GM21447 (cell line): ENCODE results near the gene SLC25A43.
"Not testable (repeated sequence)": the region's sequence is repeated elsewhere in the genome, so short reads cannot be mapped to it uniquely, and the experiment has no call there.

ENCODE experiments used
- ATAC-seq: cut with Tn5 transposase; IDR thresholded peaks from one replicate; pipeline ENCODE4 v1.9.1; 2021; ENCODE audit not compliant: unreplicated experiment

Gene SLC25A43

DNA sequence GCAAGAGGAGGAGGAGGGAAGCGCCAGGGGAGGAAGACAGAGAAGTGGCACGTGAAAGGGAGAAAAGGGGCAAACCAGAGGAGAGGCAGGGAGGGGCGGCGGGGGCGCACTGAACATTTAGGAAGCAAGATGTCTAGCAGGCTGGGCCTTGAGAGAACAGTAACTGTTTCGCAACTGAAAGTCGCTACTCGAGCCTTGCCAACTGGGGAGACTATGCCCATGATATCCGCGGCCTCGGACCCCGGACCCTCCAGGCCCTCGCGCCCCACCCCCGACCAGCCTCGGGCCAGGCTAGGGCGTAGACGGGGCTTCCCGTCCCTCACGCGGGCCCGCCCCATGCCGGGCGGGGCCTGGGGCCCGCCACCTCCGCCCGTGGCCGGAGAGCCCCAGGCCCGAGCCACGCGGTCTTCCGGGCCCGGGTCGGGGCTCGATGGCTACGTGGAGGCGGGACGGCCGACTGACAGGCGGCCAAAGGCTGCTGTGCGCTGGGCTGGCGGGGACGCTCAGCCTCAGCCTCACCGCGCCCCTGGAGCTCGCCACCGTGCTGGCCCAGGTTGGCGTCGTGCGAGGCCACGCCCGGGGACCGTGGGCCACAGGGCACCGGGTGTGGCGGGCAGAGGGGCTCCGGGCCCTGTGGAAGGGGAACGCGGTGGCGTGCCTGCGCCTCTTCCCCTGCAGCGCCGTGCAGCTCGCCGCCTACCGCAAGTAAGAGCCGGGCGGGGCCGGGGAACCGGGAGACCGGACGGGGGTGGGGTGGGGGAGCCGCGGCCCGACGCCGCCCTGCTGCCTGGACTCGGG is at the start of gene SLC25A43:
Gene SLC25A43, plus strand, starts transcription at position 363 of the 798 bp plus-strand sequence. Its CDS starts 68 bp downstream, at position 431.
- peak; percentile 94 for ATAC-seq

DNA sequence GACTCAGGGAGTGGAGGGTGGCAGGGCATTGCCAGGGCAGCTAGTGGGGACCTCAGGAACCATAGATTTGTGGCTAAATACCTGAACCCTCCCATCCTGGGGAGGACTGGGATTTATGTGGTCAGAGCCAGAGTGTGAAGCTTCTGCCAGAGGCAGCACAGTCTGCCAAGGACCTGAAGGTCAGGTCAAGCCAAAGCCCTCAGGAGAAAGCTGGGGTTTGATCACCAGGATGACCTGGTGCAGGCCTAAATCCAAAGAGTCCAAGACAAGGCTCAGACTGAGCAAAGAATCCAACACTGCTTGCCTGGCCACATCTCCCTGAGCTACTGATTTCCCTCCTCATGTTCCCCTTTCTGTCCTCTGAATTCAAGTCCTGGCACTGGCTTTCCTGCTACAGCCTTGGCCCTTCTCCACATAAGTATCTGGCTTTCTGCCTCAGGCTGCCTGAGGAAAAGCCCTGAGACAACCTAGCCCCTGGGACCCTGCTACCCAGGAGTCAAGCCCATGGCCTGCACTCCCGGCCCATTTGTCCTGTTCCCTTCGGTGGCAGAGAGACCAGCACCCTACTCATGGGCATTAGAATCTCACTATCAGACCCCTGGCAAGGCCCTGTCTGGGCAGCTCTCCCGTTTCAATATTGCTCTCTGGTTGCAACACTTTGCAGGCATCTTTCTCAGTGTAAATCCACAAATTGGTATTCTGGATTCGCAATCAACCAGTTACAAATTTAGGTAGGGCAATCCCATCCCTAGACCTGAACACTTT is 39.3 kb upstream of the SLC25A43 start:
- ATAC-seq: no peak

GRCh38 chrX:119361451-119361850 is 37.7 kb upstream of the SLC25A43 start:
- ATAC-seq: not testable (repeated sequence)

DNA sequence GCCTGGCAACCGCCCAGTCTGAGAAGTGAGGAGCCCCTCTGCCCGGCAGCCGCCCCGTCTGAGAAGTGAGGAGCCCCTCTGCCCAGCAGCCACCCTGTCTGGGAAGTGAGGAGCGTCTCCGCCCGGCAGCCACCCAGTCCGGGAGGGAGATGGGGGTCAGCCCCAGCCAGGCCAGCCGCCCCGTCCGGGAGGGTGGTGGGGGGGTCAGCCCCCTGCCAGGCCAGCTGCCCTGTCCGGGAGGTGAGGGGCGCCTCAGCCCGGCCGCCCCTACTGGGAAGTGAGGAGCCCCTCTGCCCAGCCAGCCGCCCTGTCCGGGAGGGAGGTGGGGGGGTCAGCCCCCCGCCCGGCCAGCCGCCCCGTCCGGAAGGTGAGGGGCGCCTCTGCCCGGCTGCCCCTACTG is 37.1 kb upstream of the SLC25A43 start:
- not testable (repeated sequence) for ATAC-seq

GRCh38 chrX:119363391-119363790 is 35.7 kb upstream of the SLC25A43 start:
- no peak for ATAC-seq

- ATAC-seq: not testable (repeated sequence)
Measured at GRCh38 chrX:119371861-119372260, 27.3 kb upstream of the SLC25A43 start.

- ATAC-seq: no peak
Measured at GRCh38 chrX:119374736-119375135, 24.4 kb upstream of the SLC25A43 start.

DNA sequence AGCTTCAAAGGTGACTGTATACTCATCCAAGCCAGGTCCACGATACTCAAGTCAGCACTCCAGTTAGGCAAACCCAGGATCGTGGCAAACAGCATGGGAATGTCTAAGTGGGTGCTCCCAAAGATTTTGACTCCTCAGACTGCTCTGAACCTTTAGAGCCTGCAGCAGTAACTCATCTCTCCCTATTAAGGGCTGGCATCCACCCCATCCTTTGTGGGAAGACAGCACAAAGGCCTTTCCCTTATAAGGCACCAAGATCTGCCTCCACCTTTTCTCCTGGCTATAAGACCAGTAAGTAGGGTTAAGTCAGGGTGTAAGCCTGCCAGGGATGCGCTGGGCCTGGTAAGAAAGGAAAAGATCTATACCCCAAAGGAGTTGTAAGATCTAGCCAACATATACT is 23.6 kb upstream of the SLC25A43 start:
- no peak for ATAC-seq

DNA sequence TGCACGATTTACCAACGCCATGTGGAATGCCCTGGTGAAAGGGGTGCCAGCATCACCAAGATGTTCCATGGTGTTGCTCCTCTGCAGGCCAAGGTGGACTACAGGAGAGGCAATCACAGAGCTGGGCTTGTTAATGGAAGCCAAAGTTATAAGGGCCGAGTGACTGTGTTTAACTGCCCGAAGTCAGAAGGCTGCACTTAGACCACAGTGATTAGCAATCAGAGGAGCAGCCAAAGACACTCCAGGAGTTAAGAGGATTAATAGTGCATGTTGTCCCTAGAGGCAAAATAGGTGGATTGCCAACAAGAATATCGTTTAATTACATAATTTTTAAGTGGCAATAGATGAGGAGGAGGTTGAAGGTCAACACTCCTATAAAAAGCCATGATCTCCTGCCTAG is 22.8 kb upstream of the SLC25A43 start:
- ATAC-seq: no peak

GRCh38 chrX:119381349-119381944 is 17.7 kb upstream of the SLC25A43 start:
- no peak for ATAC-seq

GRCh38 chrX:119382606-119383005 is 16.5 kb upstream of the SLC25A43 start:
- ATAC-seq: no peak

DNA sequence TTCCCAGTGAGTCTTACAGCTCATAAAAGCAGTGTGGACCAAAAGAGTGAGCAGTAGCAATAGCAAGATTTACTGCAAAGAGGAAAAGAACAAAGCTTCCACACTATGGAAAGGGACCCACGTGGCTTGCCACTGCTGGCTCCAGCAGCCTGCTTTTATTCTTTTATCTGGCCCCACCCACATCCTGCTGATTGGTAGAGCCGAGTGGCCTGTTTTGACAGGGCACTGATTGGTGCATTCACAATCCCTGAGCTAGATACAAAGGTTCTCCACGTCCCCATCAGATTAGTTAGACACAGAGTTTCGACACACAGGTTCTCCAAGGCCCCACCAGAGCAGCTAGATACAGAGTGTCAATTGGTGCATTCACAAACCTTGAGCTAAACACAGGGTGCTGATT is 12.5 kb upstream of the SLC25A43 start:
- not testable (repeated sequence) for ATAC-seq

DNA sequence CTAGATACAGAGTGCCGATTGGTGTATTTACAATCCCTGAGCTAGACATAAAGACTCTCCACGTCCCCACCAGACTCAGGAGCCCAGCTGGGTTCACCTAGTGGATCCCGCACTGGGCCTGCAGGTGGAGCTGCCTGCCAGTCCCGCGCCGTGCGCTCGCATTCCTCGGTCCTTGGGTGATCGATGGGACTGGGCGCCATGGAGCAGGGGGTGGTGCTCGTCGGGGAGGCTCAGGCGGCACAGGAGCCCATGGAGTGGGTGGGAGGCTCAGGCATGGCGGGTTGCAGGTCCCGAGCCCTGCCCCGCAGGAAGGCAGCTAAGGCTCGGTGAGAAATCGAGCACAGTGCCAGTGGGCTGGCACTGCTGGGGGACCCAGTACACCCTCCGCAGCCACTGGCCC is 11.7 kb upstream of the SLC25A43 start:
- ATAC-seq: not testable (repeated sequence)

GRCh38 chrX:119389214-119389613 is 9.9 kb upstream of the SLC25A43 start:
- ATAC-seq: no peak

- no peak for ATAC-seq
Measured at GRCh38 chrX:119389871-119390501, 9.2 kb upstream of the SLC25A43 start.

GRCh38 chrX:119391279-119391678 is 7.9 kb upstream of the SLC25A43 start:
- no peak for ATAC-seq

- ATAC-seq: no peak
Measured at GRCh38 chrX:119393144-119393543, 6.0 kb upstream of the SLC25A43 start.

GRCh38 chrX:119398587-119398973 is 556 bp upstream of the SLC25A43 start:
- peak; percentile 10 for ATAC-seq

- ATAC-seq: no peak
Measured at GRCh38 chrX:119399772-119400101, 601 bp downstream of the SLC25A43 start.

GRCh38 chrX:119401569-119401968 is 2.4 kb downstream of the SLC25A43 start:
- no peak for ATAC-seq

GRCh38 chrX:119402588-119402987 is 3.5 kb downstream of the SLC25A43 start:
- no peak for ATAC-seq
